Measurements from ENCODE around the gene LRRFIP2. TPM values are rescaled to one million over a fixed set of nuclear protein-coding genes. Genes with fewer than 3 reads are reported as not detected.

The LRRFIP2 gene
- total RNA-seq, 4 donors from 2014 or later: 59.0 to 122 (median 72.5) TPM

- Histone ChIP-seq H3K27ac (no peak overlapping the region), H3K4me1 (peaks cover 3% of the 10 kb centered on the region), H3K9me3 (no peaks in the 10 kb centered on the region), H3K36me3 (no peaks in the 10 kb centered on the region), H3K4me3 (no peak overlapping the region), H3K27me3 (no peaks in the 10 kb centered on the region)
- DNase-seq (ENCODE audit: low spot score in 2 of 2): no peak
- WGBS: 95% methylated on average over 1 of the region's 1 CpG
- TF ChIP-seq EP300 (IDR thresholded peaks at IDR 0.05) (no peak), POLR2A (IDR thresholded peaks at IDR 0.05) (no peak), CTCF (IDR thresholded peaks at IDR 0.05) (no peak), POLR2AphosphoS5 (IDR thresholded peaks at IDR 0.05) (no peak)
These were observed 61.4 kb downstream of the LRRFIP2 start for GRCh38 chr3:37112987-37113386.

GRCh38 chr3:37111199-37111598, 63.2 kb downstream of the LRRFIP2 start:
- no peaks in the 10 kb centered on the region for H3K9me3 ChIP-seq
- H3K27me3 ChIP-seq: no peaks in the 10 kb centered on the region
- H3K4me3 ChIP-seq: no peak overlapping the region
- no peaks in the 10 kb centered on the region for H3K4me1 ChIP-seq
- no peak for TF ChIP-seq POLR2AphosphoS5 (IDR thresholded peaks at IDR 0.05)
- no peak for TF ChIP-seq EP300 (IDR thresholded peaks at IDR 0.05)
- TF ChIP-seq CTCF (IDR thresholded peaks at IDR 0.05): no peak
- no peak for TF ChIP-seq POLR2A (IDR thresholded peaks at IDR 0.05)
- 79% methylated on average over 2 of the region's 2 CpGs for WGBS
- DNase-seq (ENCODE audit: low spot score in 2 of 2): no peak
- H3K36me3 ChIP-seq: no peaks in the 10 kb centered on the region
- H3K27ac ChIP-seq: no peak overlapping the region

GRCh38 chr3:37107846-37108245, 66.5 kb downstream of the LRRFIP2 start:
- DNase-seq (ENCODE audit: low spot score in 2 of 2): no peak
- TF ChIP-seq CTCF (IDR thresholded peaks at IDR 0.05) (no peak), POLR2A (IDR thresholded peaks at IDR 0.05) (no peak), EP300 (IDR thresholded peaks at IDR 0.05) (no peak), POLR2AphosphoS5 (IDR thresholded peaks at IDR 0.05) (no peak)
- no peaks in the 10 kb centered on the region for H3K36me3 ChIP-seq
- H3K27me3 ChIP-seq: no peaks in the 10 kb centered on the region
- no peaks in the 10 kb centered on the region for H3K9me3 ChIP-seq
- no peaks in the 10 kb centered on the region for H3K4me1 ChIP-seq
- no peak overlapping the region for H3K4me3 ChIP-seq
- 82% methylated on average over 2 of the region's 2 CpGs for whole genome bisulfite sequencing
- no peak overlapping the region for H3K27ac ChIP-seq

GRCh38 chr3:37103103-37103808, 71.1 kb downstream of the LRRFIP2 start:
- no peaks in the 10 kb centered on the region for H3K9me3 ChIP-seq
- H3K27me3 ChIP-seq: no peaks in the 10 kb centered on the region
- no peak overlapping the region for H3K27ac ChIP-seq
- TF ChIP-seq CTCF (IDR thresholded peaks at IDR 0.05): no peak
- TF ChIP-seq POLR2A (IDR thresholded peaks at IDR 0.05): no peak
- TF ChIP-seq POLR2AphosphoS5 (IDR thresholded peaks at IDR 0.05): no peak
- no peak for TF ChIP-seq EP300 (IDR thresholded peaks at IDR 0.05)
- no peaks in the 10 kb centered on the region for H3K4me1 ChIP-seq
- H3K4me3 ChIP-seq: no peak overlapping the region
- 78% methylated on average over 2 of the region's 2 CpGs for WGBS
- H3K36me3 ChIP-seq: no peaks in the 10 kb centered on the region
- no peak for DNase-seq (ENCODE audit: low spot score in 2 of 2)

- WGBS: 93% methylated on average over 1 of the region's 1 CpG
- TF ChIP-seq EP300 (IDR thresholded peaks at IDR 0.05) (no peak), POLR2AphosphoS5 (IDR thresholded peaks at IDR 0.05) (no peak), POLR2A (IDR thresholded peaks at IDR 0.05) (no peak), CTCF (IDR thresholded peaks at IDR 0.05) (no peak)
These were observed 74.0 kb downstream of the LRRFIP2 start for GRCh38 chr3:37100411-37100810.

More at GRCh38 chr3:37100411-37100810, 74.0 kb downstream of the LRRFIP2 start:
- Histone ChIP-seq H3K4me3 (no peak overlapping the region), H3K36me3 (peaks cover 6% of the 10 kb centered on the region), H3K9me3 (no peaks in the 10 kb centered on the region), H3K4me1 (no peaks in the 10 kb centered on the region), H3K27me3 (no peaks in the 10 kb centered on the region), H3K27ac (no peak overlapping the region)
- DNase-seq (ENCODE audit: low spot score in 2 of 2): no peak

All from suprapubic skin (tissue), 4 donors.